Measurements from ENCODE around the gene PCSK2. TPM values are rescaled to one million over a fixed set of nuclear protein-coding genes. Genes with fewer than 3 reads are reported as not detected.

Gene PCSK2
- total RNA-seq, 4 donors from 2014 or later = 0.64 to 4.1 (median 1.4) TPM; not detected in 1

DNA sequence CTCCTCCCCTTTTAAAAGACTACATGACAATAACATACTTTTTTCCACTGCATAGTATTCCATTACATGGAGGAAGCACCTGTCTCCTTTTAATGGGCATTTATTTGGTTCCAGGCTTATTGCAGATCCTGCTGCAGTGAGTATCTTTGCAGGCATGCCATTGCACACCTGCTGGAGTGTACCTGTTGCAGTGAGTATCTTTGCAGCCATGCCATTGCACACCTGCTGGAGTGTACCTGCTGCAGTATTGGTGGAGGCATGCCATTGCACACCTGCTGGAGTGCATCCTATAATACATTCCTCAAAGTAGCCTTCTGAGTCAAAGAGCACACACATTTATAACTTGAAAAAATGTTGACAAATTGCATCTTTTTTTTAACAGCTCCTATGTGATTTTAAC, 302.7 kb downstream of the PCSK2 start:
- intact Hi-C loops (cut with DNase I; ENCODE audit: low total_unique reads) (no loop called here), in situ Hi-C loops (cut with MboI; ENCODE audit: low pct_ligation_motif_present in 1 of 4, low pct_unique_long_range_greater_than_20kb in 1 of 4, low sequenced_read_pairs in 3 of 4) (loop anchor here in 2 of 4 donors (25.0 kb wide), 2 partner anchors 108 to 358 kb away; no protein-coding TSS in a partner anchor)
- no peaks in the 10 kb centered on the region for H3K27me3 ChIP-seq
- H3K36me3 ChIP-seq = no peaks in the 10 kb centered on the region
- H3K4me3 ChIP-seq = no peak overlapping the region
- TF ChIP-seq EP300 (IDR thresholded peaks at IDR 0.05; ENCODE audit: low read depth) = no peak
- TF ChIP-seq POLR2AphosphoS5 (IDR thresholded peaks at IDR 0.05) = no peak
- no peak for TF ChIP-seq POLR2A (IDR thresholded peaks at IDR 0.05)
- TF ChIP-seq, protein P1, sequence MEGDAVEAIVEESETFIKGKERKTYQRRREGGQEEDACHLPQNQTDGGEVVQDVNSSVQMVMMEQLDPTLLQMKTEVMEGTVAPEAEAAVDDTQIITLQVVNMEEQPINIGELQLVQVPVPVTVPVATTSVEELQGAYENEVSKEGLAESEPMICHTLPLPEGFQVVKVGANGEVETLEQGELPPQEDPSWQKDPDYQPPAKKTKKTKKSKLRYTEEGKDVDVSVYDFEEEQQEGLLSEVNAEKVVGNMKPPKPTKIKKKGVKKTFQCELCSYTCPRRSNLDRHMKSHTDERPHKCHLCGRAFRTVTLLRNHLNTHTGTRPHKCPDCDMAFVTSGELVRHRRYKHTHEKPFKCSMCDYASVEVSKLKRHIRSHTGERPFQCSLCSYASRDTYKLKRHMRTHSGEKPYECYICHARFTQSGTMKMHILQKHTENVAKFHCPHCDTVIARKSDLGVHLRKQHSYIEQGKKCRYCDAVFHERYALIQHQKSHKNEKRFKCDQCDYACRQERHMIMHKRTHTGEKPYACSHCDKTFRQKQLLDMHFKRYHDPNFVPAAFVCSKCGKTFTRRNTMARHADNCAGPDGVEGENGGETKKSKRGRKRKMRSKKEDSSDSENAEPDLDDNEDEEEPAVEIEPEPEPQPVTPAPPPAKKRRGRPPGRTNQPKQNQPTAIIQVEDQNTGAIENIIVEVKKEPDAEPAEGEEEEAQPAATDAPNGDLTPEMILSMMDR (IDR thresholded peaks at IDR 0.05) = no peak
- no peaks in the 10 kb centered on the region for H3K9me3 ChIP-seq
- H3K27ac ChIP-seq = no peak overlapping the region
- H3K4me1 ChIP-seq = peaks cover 11 to 22% (median 13%) of the 10 kb centered on the region in 4 donors
- no peak for DNase-seq

DNA sequence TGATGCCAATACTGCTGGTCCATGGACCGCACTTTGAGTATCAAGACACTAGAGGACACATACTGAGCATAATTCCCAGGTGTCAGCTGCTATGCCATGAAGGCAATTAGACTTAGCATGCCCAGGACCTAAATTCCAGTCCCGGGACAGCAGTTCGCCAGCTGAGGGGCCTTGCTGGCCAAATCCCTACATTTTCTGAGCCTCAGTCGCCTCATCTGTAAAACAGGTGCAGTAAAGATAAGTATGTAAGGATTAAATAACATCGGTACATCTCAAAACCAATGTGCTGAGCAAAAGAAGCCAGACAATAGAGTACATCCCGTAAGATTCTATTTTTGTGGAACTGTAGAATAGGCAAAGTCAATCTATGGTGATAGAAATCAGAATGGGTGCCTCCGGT, 303.3 kb downstream of the PCSK2 start:
- no peak for TF ChIP-seq POLR2AphosphoS5 (IDR thresholded peaks at IDR 0.05)
- DNase-seq = no peak
- H3K4me3 ChIP-seq = no peak overlapping the region
- H3K27ac ChIP-seq = no peak overlapping the region
- H3K4me1 ChIP-seq = peaks cover 11 to 22% (median 13%) of the 10 kb centered on the region in 4 donors
- in situ Hi-C loops (cut with MboI; ENCODE audit: low pct_ligation_motif_present in 1 of 4, low pct_unique_long_range_greater_than_20kb in 1 of 4, low sequenced_read_pairs in 3 of 4) (loop anchor here in 2 of 4 donors (25.0 kb wide), 2 partner anchors 107 to 357 kb away; no protein-coding TSS in a partner anchor), intact Hi-C loops (cut with DNase I; ENCODE audit: low total_unique reads) (no loop called here)
- H3K36me3 ChIP-seq = no peaks in the 10 kb centered on the region
- H3K9me3 ChIP-seq = no peaks in the 10 kb centered on the region
- no peaks in the 10 kb centered on the region for H3K27me3 ChIP-seq
- 61 to 83% methylated on average over 4 to 7 of the region's 7 CpGs for WGBS, 2 donors (ENCODE audit: low coverage in 1 of 2)

DNA sequence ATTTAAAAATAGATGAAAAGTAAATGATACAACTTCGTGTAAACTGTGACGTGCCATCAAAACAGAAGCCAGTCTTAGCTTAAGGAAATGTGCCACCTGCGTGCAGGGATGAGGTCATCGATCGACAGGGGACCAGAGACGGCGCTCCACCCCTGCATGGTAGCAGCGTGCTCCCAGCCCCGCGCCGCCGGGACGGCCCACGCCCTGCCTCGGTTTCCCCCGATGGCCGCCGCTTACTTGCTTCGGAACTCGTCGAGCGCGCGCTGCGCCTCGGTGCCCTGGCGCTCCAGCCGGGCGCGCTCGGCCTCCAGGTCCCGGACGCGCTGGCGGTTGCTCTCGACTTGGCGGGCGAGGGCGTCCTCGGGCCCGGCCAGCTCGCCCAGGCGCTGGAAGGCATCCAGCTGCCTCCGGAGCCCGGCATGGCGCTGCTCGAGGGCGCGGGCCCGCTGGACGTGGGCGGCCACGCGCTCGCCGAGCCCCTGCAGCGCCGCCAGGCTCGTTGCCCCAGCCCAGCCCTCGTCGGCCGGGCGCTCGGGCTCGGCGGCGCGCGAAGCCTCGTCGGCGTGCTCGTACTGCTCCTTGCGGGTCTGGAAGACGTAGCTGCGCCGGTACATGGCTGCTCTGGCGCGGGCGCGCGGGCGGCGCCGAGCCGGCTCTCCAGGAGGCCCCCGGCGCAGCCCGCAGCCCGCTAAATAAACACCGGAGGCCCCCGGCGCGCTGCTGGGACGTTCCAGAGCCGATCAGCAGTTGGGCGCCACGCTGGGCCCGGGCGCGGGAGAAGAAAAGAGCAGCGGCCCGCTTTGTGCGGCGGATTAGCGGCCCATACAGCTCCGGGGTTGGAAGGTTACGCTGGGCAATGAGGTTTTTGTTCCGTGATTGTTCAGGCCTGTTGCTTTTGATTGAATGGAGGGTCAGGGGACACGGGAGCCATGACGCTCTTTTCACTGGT, 304.1 kb downstream of the PCSK2 start, which contains the start of gene BFSP1:
TSS of gene BFSP1 (minus strand) at position 664 of the 949 bp plus-strand sequence. CDS start at position 614, 50 bp downstream.
- peak; percentile 56 for DNase-seq
- Histone ChIP-seq H3K27ac (peak within 1 kb of the TSS; percentile 61 to 82 (median 74)), H3K9me3 (no peaks in the 10 kb centered on the region), H3K4me1 (peaks cover 11 to 22% (median 13%) of the 10 kb centered on the region in 4 donors), H3K36me3 (no peaks in the 10 kb centered on the region), H3K4me3 (peak within 1 kb of the TSS; percentile 1 to 77 (median 52)), H3K27me3 (no peaks in the 10 kb centered on the region)
- in situ Hi-C loops (cut with MboI; ENCODE audit: low pct_ligation_motif_present in 1 of 4, low pct_unique_long_range_greater_than_20kb in 1 of 4, low sequenced_read_pairs in 3 of 4) (loop anchor here in 2 of 4 donors (25.0 kb wide), 2 partner anchors 106 to 356 kb away; no protein-coding TSS in a partner anchor), intact Hi-C loops (cut with DNase I; ENCODE audit: low total_unique reads) (no loop called here)
- WGBS, 2 donors (ENCODE audit: low coverage in 1 of 2) = 2 to 10% methylated on average over 2 to 95 of the region's 111 CpGs
- TF ChIP-seq EP300 (IDR thresholded peaks at IDR 0.05; ENCODE audit: low read depth) = no peak
- no peak for TF ChIP-seq POLR2A (IDR thresholded peaks at IDR 0.05)
- TF ChIP-seq POLR2AphosphoS5 (IDR thresholded peaks at IDR 0.05) = no peak
- TF ChIP-seq, protein P1 (IDR thresholded peaks at IDR 0.05) = no peak

DNA sequence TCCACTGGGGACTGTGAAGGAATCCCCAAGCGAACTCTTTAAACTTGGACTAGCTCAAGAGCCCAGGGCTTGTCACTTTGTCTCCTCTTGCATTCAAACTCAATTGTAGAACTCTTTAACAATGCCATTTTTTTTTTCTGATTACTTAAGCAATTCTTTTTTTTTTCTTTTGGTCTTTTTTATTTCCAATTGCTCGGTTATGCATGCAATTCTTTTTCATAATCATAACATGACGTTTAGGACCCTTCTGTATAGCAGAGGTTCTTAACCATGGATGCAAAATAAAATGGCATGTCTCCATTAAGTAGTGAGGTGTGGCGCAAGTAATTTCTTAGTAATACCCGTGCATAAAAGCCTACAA, 304.8 kb downstream of the PCSK2 start:
- intact Hi-C loops (cut with DNase I; ENCODE audit: low total_unique reads) = no loop called here
- Histone ChIP-seq H3K4me1 (peaks cover 11 to 22% (median 13%) of the 10 kb centered on the region in 4 donors), H3K9me3 (no peaks in the 10 kb centered on the region), H3K4me3 (peak overlapping the region in 3 of 4 donors; percentile 51 to 77 (median 54)), H3K27ac (peak overlapping the region; percentile 61 to 82 (median 74)), H3K27me3 (no peaks in the 10 kb centered on the region), H3K36me3 (no peaks in the 10 kb centered on the region)
- WGBS, 2 donors (ENCODE audit: low coverage in 1 of 2) = 49 to 60% methylated on average over 5 of the region's 5 CpGs
- no peak for DNase-seq
- in situ Hi-C loops (cut with MboI; ENCODE audit: low pct_ligation_motif_present in 1 of 4, low pct_unique_long_range_greater_than_20kb in 1 of 4, low sequenced_read_pairs in 3 of 4) = loop anchor here in 2 of 4 donors (25.0 kb wide), 2 partner anchors 106 to 356 kb away; no protein-coding TSS in a partner anchor
- TF ChIP-seq POLR2A (IDR thresholded peaks at IDR 0.05) (no peak), POLR2AphosphoS5 (IDR thresholded peaks at IDR 0.05) (no peak), EP300 (IDR thresholded peaks at IDR 0.05; ENCODE audit: low read depth) (no peak)
- TF ChIP-seq, protein P1 (IDR thresholded peaks at IDR 0.05) = no peak

Measured in transverse colon (tissue), 4 donors.